ENCODE measurements around the gene MTREX. TPM values are rescaled to one million over a fixed set of nuclear protein-coding genes. Genes with fewer than 3 reads are reported as not detected.
A peak's percentile ranks its signal among the peaks of the same experiment; 100 is the strongest.

MTREX gene
- total and polyA plus RNA-seq, 10 of the 15 experiments (the other 5 are each of a cell fraction or from before 2014, with no cell fraction given): 20.1 to 102 (median 49.0) TPM

DNA sequence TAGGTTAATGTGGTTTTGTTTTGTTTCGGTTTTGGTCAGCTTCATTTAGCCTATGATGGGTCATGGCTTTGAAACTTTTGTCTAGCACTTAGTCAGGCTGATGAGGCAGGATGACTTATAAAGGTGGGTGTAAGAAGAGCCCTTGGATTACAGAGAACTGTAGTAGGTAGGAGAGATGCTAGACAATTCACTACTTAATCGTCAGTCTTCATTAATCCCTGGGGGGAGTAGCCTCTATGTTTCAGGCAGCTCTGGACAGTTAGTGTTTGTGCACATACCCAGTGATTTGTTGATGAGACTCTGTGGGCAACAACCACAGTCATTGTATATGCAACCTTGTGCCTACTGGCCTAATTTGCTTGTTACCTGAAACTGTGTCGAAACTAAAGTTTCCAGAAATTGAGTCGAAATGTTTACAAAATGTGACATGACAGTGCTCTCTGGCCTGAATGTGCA, 113.3 kb downstream of the MTREX start:
- no TSS peak for BruUV-seq (replicated peaks)
- H3K27ac ChIP-seq (ENCODE audit: control insufficient read depth, insufficient read depth): no peak overlapping the region
- in situ Hi-C loops (cut with MboI): no loop called here
- no peaks in the 10 kb centered on the region for H3K79me2 ChIP-seq (ENCODE audit: control insufficient read depth, insufficient read depth, low read length)
- WGBS (ENCODE audit: insufficient coverage, insufficient replicate concordance, low lambda C conversion rate, missing lambda C conversion rate): 29% methylated on average over 4 of the region's 4 CpGs
- TF ChIP-seq, protein P1, sequence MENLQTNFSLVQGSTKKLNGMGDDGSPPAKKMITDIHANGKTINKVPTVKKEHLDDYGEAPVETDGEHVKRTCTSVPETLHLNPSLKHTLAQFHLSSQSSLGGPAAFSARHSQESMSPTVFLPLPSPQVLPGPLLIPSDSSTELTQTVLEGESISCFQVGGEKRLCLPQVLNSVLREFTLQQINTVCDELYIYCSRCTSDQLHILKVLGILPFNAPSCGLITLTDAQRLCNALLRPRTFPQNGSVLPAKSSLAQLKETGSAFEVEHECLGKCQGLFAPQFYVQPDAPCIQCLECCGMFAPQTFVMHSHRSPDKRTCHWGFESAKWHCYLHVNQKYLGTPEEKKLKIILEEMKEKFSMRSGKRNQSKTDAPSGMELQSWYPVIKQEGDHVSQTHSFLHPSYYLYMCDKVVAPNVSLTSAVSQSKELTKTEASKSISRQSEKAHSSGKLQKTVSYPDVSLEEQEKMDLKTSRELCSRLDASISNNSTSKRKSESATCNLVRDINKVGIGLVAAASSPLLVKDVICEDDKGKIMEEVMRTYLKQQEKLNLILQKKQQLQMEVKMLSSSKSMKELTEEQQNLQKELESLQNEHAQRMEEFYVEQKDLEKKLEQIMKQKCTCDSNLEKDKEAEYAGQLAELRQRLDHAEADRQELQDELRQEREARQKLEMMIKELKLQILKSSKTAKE (IDR thresholded peaks at IDR 0.05; ENCODE audit: low read depth, poor library complexity, severe bottlenecking): peak; percentile 80
- TF ChIP-seq ZSCAN29 (IDR thresholded peaks at IDR 0.05) (no peak), RUNX3 (IDR thresholded peaks at IDR 0.05; ENCODE audit: low read length) (peak; percentile 68)
- FAIRE-seq (peak; percentile 35), DNase-seq (ENCODE audit: low read depth, low spot score) (peak; percentile 15), ATAC-seq (peak; percentile 94)
- no peak overlapping the region for H3K4me3 ChIP-seq
- no peaks in the 10 kb centered on the region for H3K27me3 ChIP-seq (replicated peaks in 1 of 2; ENCODE audit: control insufficient read depth in 2 of 2, insufficient read depth in 2 of 2, low read length in 1 of 2)
- ChIA-PET RAD21 (ENCODE audit: unreplicated experiment) (no interaction called here), SMC1A (ENCODE audit: uncharacterized antibody, unreplicated experiment) (interaction anchor here (0.6 to 1.0 kb wide), 2 partner anchors 11 to 19 kb away, joined by 3 read pairs; no protein-coding TSS in a partner anchor), CTCF (no interaction called here), POLR2A (no interaction called here)
- H3K9ac ChIP-seq (ENCODE audit: control insufficient read depth, insufficient read depth, low read length): no peak overlapping the region
- no peak overlapping the region; the same call in 1 of the 2 replicates for H3K4me2 ChIP-seq (ENCODE audit: control insufficient read depth, insufficient read depth)
- no peak overlapping the region for H2AFZ ChIP-seq (ENCODE audit: control insufficient read depth, low read depth, low read length)
- no peaks in the 10 kb centered on the region for H4K20me1 ChIP-seq (ENCODE audit: control insufficient read depth, insufficient read depth)
- no peaks in the 10 kb centered on the region for H3K9me3 ChIP-seq (replicated peaks; ENCODE audit: control insufficient read depth, insufficient read depth, low read length)
- H3K36me3 ChIP-seq (ENCODE audit: control insufficient read depth in 2 of 2, insufficient read depth in 2 of 2, low read length in 1 of 2): peaks cover 6 to 18% of the 10 kb centered on the region in 2 experiments
- intact Hi-C loops (cut with micrococcal nuclease; ENCODE audit: unreplicated experiment): no loop called here
- H3K4me1 ChIP-seq (ENCODE audit: control insufficient read depth, insufficient read depth, low read length): peaks cover 9% of the 10 kb centered on the region; the same call in 1 of the 2 replicates

DNA sequence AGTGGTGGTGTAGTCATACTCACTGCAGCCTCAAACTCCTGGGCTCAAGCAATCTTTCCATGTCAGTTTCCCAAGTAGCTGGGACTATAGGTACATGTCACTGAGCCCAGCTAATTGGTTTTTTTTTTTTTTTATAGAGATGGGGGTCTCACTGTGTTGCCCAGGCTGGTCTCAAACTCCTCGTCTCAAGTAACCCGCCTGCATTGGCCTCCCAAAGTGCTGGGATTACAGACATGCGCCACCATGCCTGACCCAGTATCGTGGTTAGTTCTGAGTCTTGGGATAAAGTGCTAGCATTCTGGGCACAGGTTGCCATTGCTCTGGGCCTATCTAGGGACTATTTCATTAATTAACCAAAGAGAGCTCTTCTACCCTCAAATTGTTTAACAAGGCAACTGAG, 118.7 kb downstream of the MTREX start:
- no peak overlapping the region for H3K9ac ChIP-seq (ENCODE audit: control insufficient read depth, insufficient read depth, low read length)
- ChIA-PET RAD21 (ENCODE audit: unreplicated experiment) (no interaction called here), POLR2A (no interaction called here), SMC1A (ENCODE audit: uncharacterized antibody, unreplicated experiment) (no interaction called here), CTCF (interaction anchor here (1.0 to 1.2 kb wide), 3 partner anchors 8 to 265 kb away, joined by 3 to 6 read pairs (median 3); no protein-coding TSS in a partner anchor)
- no peak for DNase-seq (ENCODE audit: low read depth, low spot score)
- FAIRE-seq: no peak
- in situ Hi-C loops (cut with MboI) (no loop called here), intact Hi-C loops (cut with micrococcal nuclease; ENCODE audit: unreplicated experiment) (no loop called here)
- no peaks in the 10 kb centered on the region for H3K27me3 ChIP-seq (replicated peaks in 1 of 2; ENCODE audit: control insufficient read depth in 2 of 2, insufficient read depth in 2 of 2, low read length in 1 of 2)
- H3K27ac ChIP-seq (ENCODE audit: control insufficient read depth, insufficient read depth): no peak overlapping the region
- WGBS (ENCODE audit: insufficient coverage, insufficient replicate concordance, low lambda C conversion rate, missing lambda C conversion rate): 100% methylated on average over 4 of the region's 4 CpGs
- no peak overlapping the region for H2AFZ ChIP-seq (ENCODE audit: control insufficient read depth, low read depth, low read length)
- no peak overlapping the region for H3K4me2 ChIP-seq (ENCODE audit: control insufficient read depth, insufficient read depth)
- no peak for ATAC-seq
- no peaks in the 10 kb centered on the region for H4K20me1 ChIP-seq (ENCODE audit: control insufficient read depth, insufficient read depth)
- no peaks in the 10 kb centered on the region; the same call in 2 of the 3 replicates for H3K9me3 ChIP-seq (replicated peaks; ENCODE audit: control insufficient read depth, insufficient read depth, low read length)
- H3K79me2 ChIP-seq (ENCODE audit: control insufficient read depth, insufficient read depth, low read length): no peaks in the 10 kb centered on the region
- no TSS peak for BruUV-seq (replicated peaks)
- peaks cover 12 to 36% of the 10 kb centered on the region in 2 experiments for H3K36me3 ChIP-seq (ENCODE audit: control insufficient read depth in 2 of 2, insufficient read depth in 2 of 2, low read length in 1 of 2)
- H3K4me1 ChIP-seq (ENCODE audit: control insufficient read depth, insufficient read depth, low read length): no peaks in the 10 kb centered on the region
- H3K4me3 ChIP-seq: no peak overlapping the region
- TF ChIP-seq, protein P2, sequence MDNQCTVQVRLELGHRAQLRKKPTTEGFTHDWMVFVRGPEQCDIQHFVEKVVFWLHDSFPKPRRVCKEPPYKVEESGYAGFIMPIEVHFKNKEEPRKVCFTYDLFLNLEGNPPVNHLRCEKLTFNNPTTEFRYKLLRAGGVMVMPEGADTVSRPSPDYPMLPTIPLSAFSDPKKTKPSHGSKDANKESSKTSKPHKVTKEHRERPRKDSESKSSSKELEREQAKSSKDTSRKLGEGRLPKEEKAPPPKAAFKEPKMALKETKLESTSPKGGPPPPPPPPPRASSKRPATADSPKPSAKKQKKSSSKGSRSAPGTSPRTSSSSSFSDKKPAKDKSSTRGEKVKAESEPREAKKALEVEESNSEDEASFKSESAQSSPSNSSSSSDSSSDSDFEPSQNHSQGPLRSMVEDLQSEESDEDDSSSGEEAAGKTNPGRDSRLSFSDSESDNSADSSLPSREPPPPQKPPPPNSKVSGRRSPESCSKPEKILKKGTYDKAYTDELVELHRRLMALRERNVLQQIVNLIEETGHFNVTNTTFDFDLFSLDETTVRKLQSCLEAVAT (IDR thresholded peaks at IDR 0.05): no peak
- TF ChIP-seq, protein P3, sequence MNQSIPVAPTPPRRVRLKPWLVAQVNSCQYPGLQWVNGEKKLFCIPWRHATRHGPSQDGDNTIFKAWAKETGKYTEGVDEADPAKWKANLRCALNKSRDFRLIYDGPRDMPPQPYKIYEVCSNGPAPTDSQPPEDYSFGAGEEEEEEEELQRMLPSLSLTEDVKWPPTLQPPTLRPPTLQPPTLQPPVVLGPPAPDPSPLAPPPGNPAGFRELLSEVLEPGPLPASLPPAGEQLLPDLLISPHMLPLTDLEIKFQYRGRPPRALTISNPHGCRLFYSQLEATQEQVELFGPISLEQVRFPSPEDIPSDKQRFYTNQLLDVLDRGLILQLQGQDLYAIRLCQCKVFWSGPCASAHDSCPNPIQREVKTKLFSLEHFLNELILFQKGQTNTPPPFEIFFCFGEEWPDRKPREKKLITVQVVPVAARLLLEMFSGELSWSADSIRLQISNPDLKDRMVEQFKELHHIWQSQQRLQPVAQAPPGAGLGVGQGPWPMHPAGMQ (IDR thresholded peaks at IDR 0.05; ENCODE audit: borderline replicate concordance): no peak
- no peak for TF ChIP-seq YBX1 (IDR thresholded peaks at IDR 0.05)
- TF ChIP-seq EP300 (IDR thresholded peaks at IDR 0.05; ENCODE audit: borderline replicate concordance in 1 of 2, control insufficient read depth in 1 of 2, low read depth in 2 of 2, low read length in 2 of 2): no peak
- TF ChIP-seq SUPT20H (IDR thresholded peaks at IDR 0.05; ENCODE audit: borderline replicate concordance, control insufficient read depth, low read depth, low read length): no peak
- TF ChIP-seq RB1 (IDR thresholded peaks at IDR 0.05; ENCODE audit: borderline replicate concordance): no peak
- no peak for TF ChIP-seq LARP7 (IDR thresholded peaks at IDR 0.05)
- no peak for TF ChIP-seq IKZF2 (IDR thresholded peaks at IDR 0.05)
